ENCODE data around the gene TNS3.

TNS3 gene

DNA sequence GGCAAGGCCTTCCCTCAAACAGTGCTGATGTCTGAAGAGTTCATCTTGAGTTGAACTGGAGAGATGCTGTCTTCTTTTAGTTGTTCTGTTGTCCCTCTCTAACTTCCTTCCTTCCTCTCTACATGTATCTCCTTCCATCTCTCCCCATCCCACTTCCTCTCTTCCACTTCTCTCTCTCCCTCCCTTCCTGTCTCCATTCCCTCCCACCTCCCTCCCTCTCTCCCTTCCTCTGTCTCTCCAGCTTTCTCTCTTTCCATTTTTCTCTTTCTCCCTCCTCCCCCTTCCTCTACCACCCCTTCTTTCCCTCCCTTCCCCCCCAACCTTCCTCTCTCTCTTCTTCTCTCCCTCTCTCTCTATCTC, 40.7 kb upstream of the TNS3 start:
- TF ChIP-seq CTCF (IDR thresholded peaks at IDR 0.05; ENCODE audit: low read depth, low read length), result no peak
- H3K4me3 ChIP-seq (ENCODE audit: low read depth, low read length), result no peak overlapping the region

DNA sequence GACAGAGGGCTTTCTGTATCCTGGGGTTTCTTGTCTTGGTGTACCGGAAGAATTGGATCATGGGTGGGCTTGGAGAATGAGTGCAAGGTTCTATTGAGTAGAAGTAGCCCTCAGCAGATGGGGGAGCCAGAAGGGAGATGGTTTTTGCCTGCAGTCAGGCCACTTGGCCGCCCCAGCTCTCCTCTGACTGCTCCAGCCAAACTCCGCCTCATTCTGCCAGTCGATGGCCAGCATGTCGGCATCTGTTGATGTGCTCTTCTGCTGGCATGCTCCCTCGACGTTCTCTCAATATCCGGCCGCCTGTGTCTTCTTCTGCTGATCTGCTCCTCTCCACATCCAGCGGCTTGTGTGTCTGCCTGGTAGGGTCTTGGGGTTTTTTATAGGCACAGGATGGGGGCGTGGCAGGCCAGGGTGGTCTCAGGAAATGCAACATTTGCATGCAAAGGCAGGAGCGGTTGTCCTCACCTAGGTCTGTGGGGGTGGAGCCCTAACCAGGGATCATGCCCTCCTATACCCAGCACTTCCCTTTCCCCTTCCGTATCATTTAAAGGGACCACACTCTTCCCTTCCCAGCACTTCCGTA, 40.2 kb upstream of the TNS3 start:
- no peak for TF ChIP-seq CTCF (IDR thresholded peaks at IDR 0.05; ENCODE audit: low read depth, low read length)
- H3K4me3 ChIP-seq (ENCODE audit: low read depth, low read length), result no peak overlapping the region

GRCh38 chr7:47621347-47621746, 39.4 kb upstream of the TNS3 start:
- H3K4me3 ChIP-seq (ENCODE audit: low read depth, low read length), result no peak overlapping the region
- TF ChIP-seq CTCF (IDR thresholded peaks at IDR 0.05; ENCODE audit: low read depth, low read length), result no peak

DNA sequence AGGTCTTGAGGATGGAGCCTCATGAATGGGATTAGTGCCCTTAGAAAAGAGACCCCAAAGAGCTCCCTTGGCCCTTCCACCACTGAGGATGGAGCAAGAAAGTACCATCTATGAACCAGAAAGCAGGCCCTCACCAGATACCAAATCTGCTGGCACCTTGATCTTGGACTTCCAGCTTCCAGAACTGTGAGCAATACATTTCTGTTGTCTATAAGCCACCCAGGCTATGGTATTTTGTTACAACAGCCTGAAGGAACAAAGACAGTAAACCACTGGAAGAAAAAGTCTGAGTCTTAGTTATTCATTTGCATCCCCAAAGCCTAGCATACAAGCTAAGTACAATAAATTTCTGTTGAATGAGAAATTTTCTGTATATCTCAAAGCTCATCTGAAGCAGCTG, 37.9 kb upstream of the TNS3 start:
- H3K4me3 ChIP-seq (ENCODE audit: low read depth, low read length), result no peak overlapping the region
- TF ChIP-seq CTCF (IDR thresholded peaks at IDR 0.05; ENCODE audit: low read depth, low read length), result no peak

DNA sequence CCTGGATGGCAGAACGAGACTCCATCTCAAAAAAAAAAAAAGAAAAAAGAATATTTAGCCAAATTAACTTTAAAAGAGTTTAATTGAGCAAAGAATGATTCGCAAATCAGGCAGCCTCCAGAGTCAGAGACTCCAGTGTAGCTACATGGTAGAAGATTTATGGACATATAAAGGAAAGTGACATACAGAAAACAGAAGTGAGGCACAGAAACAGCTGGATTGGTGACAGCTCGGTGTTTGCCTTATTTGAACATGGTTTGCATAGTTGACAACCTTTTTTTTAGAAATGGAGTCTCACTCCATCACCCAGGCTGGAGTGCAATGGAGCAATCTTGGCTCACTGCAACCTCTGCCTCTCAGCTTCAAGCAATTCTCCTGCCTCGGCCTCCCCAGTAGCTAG, 35.2 kb upstream of the TNS3 start:
- TF ChIP-seq CTCF (IDR thresholded peaks at IDR 0.05; ENCODE audit: low read depth, low read length), result no peak
- H3K4me3 ChIP-seq (ENCODE audit: low read depth, low read length), result no peak overlapping the region

DNA sequence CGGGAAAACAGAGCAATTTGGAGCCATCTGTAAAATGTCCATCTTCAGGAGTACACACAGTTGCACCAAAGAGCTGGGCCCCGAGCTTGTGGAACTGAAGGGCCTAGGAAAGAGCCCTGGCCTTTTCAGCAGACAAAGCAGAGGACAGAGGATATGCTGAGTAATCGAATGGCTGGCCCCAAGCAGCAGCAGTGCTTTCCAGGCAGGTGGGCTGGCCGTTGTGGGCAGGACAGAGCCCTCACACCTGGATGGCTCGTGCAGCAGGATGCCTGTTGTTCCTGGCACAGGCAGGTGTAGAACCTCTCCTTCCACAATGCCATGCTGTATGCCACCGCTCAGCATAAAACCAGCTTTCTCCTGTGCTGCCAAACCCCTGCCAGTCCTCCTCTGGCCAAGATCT, 32.5 kb upstream of the TNS3 start:
- TF ChIP-seq CTCF (IDR thresholded peaks at IDR 0.05; ENCODE audit: low read depth, low read length), result no peak
- no peak overlapping the region for H3K4me3 ChIP-seq (ENCODE audit: low read depth, low read length)

GRCh38 chr7:47611045-47611511, 29.2 kb upstream of the TNS3 start:
- no peak for TF ChIP-seq CTCF (IDR thresholded peaks at IDR 0.05; ENCODE audit: low read depth, low read length)

More at GRCh38 chr7:47611045-47611511, 29.2 kb upstream of the TNS3 start:
- H3K4me3 ChIP-seq (ENCODE audit: low read depth, low read length), result no peak overlapping the region

Data from WI38 (cell line).